Esophagus (tissue), 2 donors: ENCODE measurements around the gene PVR. TPM values are rescaled to one million over a fixed set of nuclear protein-coding genes. Genes with fewer than 3 reads are reported as not detected.

Source experiments
- H3K27ac ChIP-seq, 2 donors: one replicate each; pipeline ENCODE4 v1.5.1; 2013; ENCODE audit warnings: low read depth in 2 of 2, mild to moderate bottlenecking in 2 of 2, inconsistent platforms in 1 of 2, low read length in 1 of 2, moderate library complexity in 1 of 2
- H3K27me3 ChIP-seq, 2 donors: one replicate each; pipeline ENCODE4 v1.6.1; 2013; ENCODE audit warnings: low read length in 2 of 2, control low read depth in 1 of 2, mild to moderate bottlenecking in 1 of 2; ENCODE audit not compliant: insufficient read depth in 2 of 2, control insufficient read depth in 1 of 2
- H3K36me3 ChIP-seq, 2 donors: one replicate each; pipeline ENCODE4 v1.6.1; 2013; ENCODE audit warnings: low read length in 1 of 2; ENCODE audit not compliant: control insufficient read depth in 2 of 2, insufficient read depth in 2 of 2
- H3K4me1 ChIP-seq, 2 donors: one replicate each; pipeline ENCODE4 v1.6.1; 2013; ENCODE audit warnings: low read length in 1 of 2; ENCODE audit not compliant: control insufficient read depth in 2 of 2, insufficient read depth in 2 of 2
- H3K4me3 ChIP-seq, 2 donors: one replicate each; pipeline ENCODE4 v1.5.1; 2013; ENCODE audit warnings: low read length in 2 of 2, mild to moderate bottlenecking in 2 of 2, low read depth in 1 of 2, moderate library complexity in 1 of 2
- H3K9me3 ChIP-seq, 2 donors: one replicate each; pipeline ENCODE4 v1.6.1; 2013; ENCODE audit warnings: mild to moderate bottlenecking in 2 of 2, low read depth in 1 of 2, low read length in 1 of 2, moderate library complexity in 1 of 2; ENCODE audit not compliant: control insufficient read depth in 2 of 2, insufficient read depth in 1 of 2
- WGBS, 2 donors: extraction: QIAGEN DNeasy Blood & Tissue Kit; methylation state at CpG; one replicate each; pipeline ENCODE4 v1.1.7; 2013; 5-methylcytosine and 5-hydroxymethylcytosine counted together
- polyA plus RNA-seq, 2 donors: library from polyadenylated mRNA; stranded (reverse); fragments of 200-250 nt; gene quantifications; one replicate each; pipeline ENCODE4 v1.2.3, GENCODE V29; 2013
- donor health status: healthy with polysubstance abuse.
- donor health status: Bipolar disorder and iron deficiency.

PVR gene
- polyA plus RNA-seq, 2 donors = 9.5 to 10.2 TPM

DNA sequence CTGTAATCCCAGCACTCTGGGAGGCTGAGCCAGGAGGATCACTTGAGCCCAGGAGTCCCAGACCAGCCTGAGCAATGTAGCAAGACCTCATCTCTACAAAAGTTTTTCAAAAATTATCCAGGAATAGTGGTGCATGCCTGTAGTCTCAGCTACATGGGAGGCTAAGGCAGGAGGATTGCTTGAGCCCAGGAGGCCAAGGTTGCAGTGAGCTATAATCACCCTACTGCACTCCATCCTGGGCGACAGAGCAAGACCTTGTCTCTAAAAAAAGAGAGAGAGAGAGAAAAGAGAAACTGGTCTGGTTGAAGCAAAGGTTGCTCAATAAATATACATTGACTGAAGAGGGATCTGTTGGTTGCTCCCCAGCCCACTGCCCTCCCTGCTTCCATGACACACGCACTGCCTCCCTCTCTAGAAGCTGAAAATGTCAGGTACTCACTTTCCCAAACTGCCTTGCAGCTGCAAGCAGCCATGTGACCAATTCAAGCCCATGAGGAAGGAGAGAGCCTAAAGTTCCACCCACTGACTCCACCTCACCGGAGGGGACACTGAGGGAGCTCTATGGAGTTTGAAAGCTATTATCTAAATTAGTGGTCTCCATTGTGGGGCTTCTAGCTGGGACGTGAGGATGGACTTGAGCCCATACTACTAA is 69.3 kb downstream of the PVR start:
- Histone ChIP-seq H3K4me1 (no peaks in the 10 kb centered on the region), H3K4me3 (no peak overlapping the region), H3K9me3 (peaks cover 0 to 5% of the 10 kb centered on the region in 2 donors), H3K27ac (no peak overlapping the region), H3K27me3 (no peaks in the 10 kb centered on the region), H3K36me3 (no peaks in the 10 kb centered on the region)
- WGBS, 2 donors = 59 to 65% methylated on average over 4 of the region's 4 CpGs

Other genes with a start within 250 kb of the PVR start
- under 1 TPM; 0.64 to 0.65 TPM for gene ZNF285, start 242.3 kb upstream of the PVR start, polyA plus RNA-seq
- gene ZNF229, start 195.4 kb upstream of the PVR start, polyA plus RNA-seq = 1 to 10 TPM; 1.4 to 1.5 TPM
- gene ZNF180, start 143.4 kb upstream of the PVR start, polyA plus RNA-seq = 1 to 10 TPM; 2.6 to 3.0 TPM
- gene CEACAM20, start 114.2 kb upstream of the PVR start, polyA plus RNA-seq = not detected
- gene IGSF23, start 30.3 kb upstream of the PVR start, polyA plus RNA-seq = not detected
- 1 to 10 TPM; 5.6 to 7.5 TPM for gene CEACAM19, start 27.6 kb downstream of the PVR start, polyA plus RNA-seq
- gene CEACAM16, start 55.2 kb downstream of the PVR start, polyA plus RNA-seq = under 1 TPM in 1 of 2 donors, not detected in 1; 0.16 TPM
- 100 to 1,000 TPM in 1 of 2 donors, 10 to 100 TPM in 1; 64.5 to 107 TPM for gene BCL3, start 104.8 kb downstream of the PVR start, polyA plus RNA-seq
- gene CBLC, start 134.0 kb downstream of the PVR start, polyA plus RNA-seq = 10 to 100 TPM; 35.0 to 39.4 TPM
- 10 to 100 TPM; 18.0 to 22.1 TPM for gene BCAM, start 165.2 kb downstream of the PVR start, polyA plus RNA-seq
- gene NECTIN2, start 202.4 kb downstream of the PVR start, polyA plus RNA-seq = 10 to 100 TPM; 58.7 to 60.9 TPM
- 10 to 100 TPM; 46.0 to 60.8 TPM for gene TOMM40, start 247.3 kb downstream of the PVR start, polyA plus RNA-seq